BE2C (cell line): ENCODE measurements around the gene ALG12.

ENCODE experiments used
- DNase-seq: peaks from one replicate; pipeline ENCODE4 v3.0.0-alpha.2; 2020
- H3K27me3 ChIP-seq: fragments of 250-450 bp; sonication (Bioruptor Pico); 2 replicates; pipeline ENCODE4 v1.5.1; 2020; ENCODE audit warnings: mild to moderate bottlenecking
- H3K36me3 ChIP-seq: fragments of 250-450 bp; sonication (Bioruptor Pico); 2 replicates; pipeline ENCODE4 v1.5.1; 2020; ENCODE audit warnings: mild to moderate bottlenecking
- H3K4me1 ChIP-seq: fragments of 250-450 bp; sonication (Bioruptor Pico); 2 replicates; pipeline ENCODE4 v1.5.1; 2020
- H3K4me3 ChIP-seq: 2 replicates; pipeline ENCODE4 v1.5.1; 2011; ENCODE audit warnings: low read depth, low read length
- H3K9me3 ChIP-seq: fragments of 250-450 bp; sonication (Bioruptor Pico); 2 replicates; pipeline ENCODE4 v1.5.1; 2020
- TF ChIP-seq, protein P1 (sequence below): IDR thresholded peaks from 2 replicates; pipeline ENCODE4 v1.5.1; 2012; ENCODE audit warnings: mild to moderate bottlenecking, low read depth, low read length

Gene ALG12

DNA sequence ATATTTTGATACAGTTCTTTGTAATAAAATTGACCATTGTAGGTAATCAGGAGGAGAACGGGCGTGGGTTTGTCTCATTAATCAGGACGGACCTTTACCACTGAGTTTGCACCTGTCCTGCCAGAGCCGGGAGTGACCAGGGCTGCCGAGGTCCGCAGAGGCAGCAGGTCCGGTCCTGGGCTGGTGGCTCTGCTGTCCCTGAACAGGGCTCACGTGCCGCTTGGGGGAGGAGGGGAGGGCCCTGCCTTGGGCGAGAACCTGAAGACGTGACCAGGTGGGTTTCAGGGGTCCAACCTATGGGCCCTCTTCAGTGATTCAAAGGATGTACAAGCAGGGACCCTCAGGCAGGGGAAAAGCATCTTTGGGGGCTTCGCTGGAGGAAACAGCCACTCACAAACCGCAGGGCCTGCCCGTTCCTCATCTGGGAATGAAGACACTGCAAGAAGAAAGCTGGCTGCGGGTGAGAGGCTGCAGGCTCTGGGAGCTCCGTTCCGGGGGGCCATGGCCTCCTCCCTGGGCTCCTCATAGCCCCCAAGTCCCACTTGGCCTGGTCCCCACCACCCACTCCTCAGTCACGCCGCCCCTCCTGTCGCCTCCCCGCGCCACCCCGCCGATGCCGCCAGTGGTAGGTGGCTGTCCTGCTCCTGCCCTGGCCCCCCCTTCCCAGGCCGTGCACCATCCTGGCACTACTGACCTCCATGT, 9.4 kb upstream of the ALG12 start:
- peaks cover 2% of the 10 kb centered on the region; the same call in 1 of the 2 replicates for H3K27me3 ChIP-seq
- TF ChIP-seq, protein P1, sequence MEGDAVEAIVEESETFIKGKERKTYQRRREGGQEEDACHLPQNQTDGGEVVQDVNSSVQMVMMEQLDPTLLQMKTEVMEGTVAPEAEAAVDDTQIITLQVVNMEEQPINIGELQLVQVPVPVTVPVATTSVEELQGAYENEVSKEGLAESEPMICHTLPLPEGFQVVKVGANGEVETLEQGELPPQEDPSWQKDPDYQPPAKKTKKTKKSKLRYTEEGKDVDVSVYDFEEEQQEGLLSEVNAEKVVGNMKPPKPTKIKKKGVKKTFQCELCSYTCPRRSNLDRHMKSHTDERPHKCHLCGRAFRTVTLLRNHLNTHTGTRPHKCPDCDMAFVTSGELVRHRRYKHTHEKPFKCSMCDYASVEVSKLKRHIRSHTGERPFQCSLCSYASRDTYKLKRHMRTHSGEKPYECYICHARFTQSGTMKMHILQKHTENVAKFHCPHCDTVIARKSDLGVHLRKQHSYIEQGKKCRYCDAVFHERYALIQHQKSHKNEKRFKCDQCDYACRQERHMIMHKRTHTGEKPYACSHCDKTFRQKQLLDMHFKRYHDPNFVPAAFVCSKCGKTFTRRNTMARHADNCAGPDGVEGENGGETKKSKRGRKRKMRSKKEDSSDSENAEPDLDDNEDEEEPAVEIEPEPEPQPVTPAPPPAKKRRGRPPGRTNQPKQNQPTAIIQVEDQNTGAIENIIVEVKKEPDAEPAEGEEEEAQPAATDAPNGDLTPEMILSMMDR: no peak
- no peaks in the 10 kb centered on the region for H3K4me1 ChIP-seq

DNA sequence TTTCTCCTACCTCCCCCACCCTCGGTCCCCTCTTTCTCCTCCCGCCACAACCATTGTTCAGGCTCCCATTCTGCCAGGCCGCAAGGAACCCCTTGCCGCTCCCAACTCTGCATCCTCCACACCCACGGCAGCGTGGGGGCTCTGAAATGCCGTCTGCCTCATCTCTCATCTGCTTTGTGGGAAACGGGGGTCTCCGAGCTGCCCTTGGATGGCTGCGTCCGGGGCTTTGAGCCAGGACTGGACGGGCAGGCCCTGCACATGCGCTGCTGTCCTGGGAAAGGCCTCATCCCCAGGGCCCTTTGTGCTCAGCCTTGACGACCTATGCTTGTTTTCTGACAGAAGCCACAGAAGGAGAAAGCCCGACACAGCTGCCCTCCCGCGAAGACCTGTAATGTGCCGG, 8.7 kb upstream of the ALG12 start:
- DNase-seq: no peak
- Histone ChIP-seq H3K4me3 (no peak overlapping the region), H3K27me3 (peaks cover 2% of the 10 kb centered on the region; the same call in 1 of the 2 replicates), H3K4me1 (no peaks in the 10 kb centered on the region), H3K9me3 (no peaks in the 10 kb centered on the region), H3K36me3 (no peaks in the 10 kb centered on the region)
- TF ChIP-seq, protein P1: no peak

More for the DNA sequence above, 9.4 kb upstream of the ALG12 start:
- DNase-seq: no peak
- no peaks in the 10 kb centered on the region for H3K9me3 ChIP-seq
- no peaks in the 10 kb centered on the region for H3K36me3 ChIP-seq
- no peak overlapping the region for H3K4me3 ChIP-seq

DNA sequence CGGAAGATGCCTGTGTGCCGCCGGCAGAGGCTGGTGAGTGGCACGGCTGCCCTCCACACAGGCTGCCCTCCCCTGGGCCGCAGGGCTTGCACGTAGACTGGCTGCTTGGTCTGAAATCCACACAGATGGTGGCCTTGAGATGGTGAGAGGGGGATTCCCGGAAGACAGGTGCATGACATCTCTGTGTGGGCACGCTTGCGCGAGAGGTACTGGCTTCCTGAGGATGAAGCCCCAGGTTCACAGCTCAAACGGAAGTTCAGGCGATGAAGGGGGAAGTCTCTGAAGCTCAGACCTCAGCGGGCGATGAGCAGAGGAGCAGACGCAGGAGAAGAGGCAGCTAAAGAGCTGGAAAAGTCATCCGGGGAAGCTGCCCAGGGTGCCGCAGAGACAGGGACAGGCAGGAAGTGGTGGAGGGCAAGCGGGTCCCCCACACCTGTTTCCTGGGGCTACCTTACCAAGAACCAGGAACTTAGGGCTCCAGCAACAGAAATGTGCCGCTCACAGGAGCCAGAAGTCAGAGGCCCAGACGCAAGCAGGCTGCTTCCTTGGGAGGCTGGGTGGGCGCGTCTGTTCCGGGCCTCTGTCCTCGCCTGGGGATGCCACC, 7.4 kb upstream of the ALG12 start:
- H3K4me1 ChIP-seq: no peaks in the 10 kb centered on the region
- DNase-seq: no peak
- no peaks in the 10 kb centered on the region for H3K9me3 ChIP-seq
- peaks cover 2% of the 10 kb centered on the region; the same call in 1 of the 2 replicates for H3K27me3 ChIP-seq
- TF ChIP-seq, protein P1: no peak
- no peak overlapping the region for H3K4me3 ChIP-seq
- no peaks in the 10 kb centered on the region for H3K36me3 ChIP-seq

DNA sequence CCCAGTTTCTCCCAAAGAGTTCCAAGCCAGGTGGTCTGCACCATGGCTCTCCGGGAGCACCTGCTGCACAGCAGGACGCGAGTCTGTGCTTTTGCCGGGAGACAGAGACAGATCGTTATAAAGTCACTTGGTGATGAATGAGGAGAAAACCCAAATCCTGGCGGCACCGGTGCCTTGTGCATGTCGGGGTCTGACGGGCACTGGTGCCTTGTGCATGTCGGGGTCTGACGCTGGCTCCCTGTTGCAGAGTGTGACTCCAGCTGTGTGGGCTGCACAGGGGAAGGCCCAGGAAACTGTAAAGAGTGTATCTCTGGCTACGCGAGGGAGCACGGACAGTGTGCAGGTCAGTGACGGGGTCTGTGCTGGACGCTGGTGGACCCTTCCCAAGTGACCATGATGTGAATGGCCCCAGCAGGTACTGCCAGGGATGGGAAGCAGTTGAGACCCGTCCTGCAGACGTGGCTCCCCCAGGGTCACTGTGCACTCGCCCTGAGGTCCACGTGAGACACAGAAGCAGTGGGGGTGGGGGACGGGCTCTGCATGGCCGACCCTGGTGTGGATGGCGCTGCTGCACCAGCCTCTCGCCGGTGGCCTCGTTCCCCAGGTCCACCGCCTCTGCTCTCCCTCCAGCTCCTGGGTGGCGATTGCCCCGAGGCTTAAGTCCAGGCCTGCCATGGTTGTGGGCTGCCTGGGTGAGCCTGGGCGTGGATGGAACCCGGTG, 6.0 kb upstream of the ALG12 start:
- Histone ChIP-seq H3K27me3 (peaks cover 2% of the 10 kb centered on the region; the same call in 1 of the 2 replicates), H3K4me3 (no peak overlapping the region), H3K36me3 (no peaks in the 10 kb centered on the region), H3K9me3 (no peaks in the 10 kb centered on the region), H3K4me1 (no peaks in the 10 kb centered on the region)
- TF ChIP-seq, protein P1: no peak
- no peak for DNase-seq

DNA sequence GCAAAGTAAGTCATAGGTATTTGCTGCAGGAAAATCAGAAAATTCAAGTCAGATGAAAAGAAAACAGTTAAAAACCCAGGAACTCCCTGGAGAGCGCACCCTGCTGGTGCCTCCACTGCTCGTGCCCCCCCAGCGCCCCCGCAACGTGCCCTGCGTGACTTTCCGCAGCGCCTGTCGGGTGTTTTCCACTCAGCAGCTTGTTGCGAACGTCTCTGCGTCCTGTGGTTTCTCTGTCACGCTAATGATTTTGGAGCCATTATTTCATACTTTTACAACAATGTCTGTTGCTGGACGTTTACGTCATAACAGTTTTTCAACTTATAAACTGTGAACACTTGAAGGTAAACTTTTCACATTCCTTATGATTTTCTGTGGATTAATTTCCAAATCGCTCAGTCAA, 5.2 kb upstream of the ALG12 start:
- H3K4me3 ChIP-seq: no peak overlapping the region
- peak; percentile 15 for DNase-seq

More for the DNA sequence above, 5.2 kb upstream of the ALG12 start:
- H3K36me3 ChIP-seq: no peaks in the 10 kb centered on the region
- no peaks in the 10 kb centered on the region for H3K4me1 ChIP-seq
- no peaks in the 10 kb centered on the region for H3K27me3 ChIP-seq
- no peaks in the 10 kb centered on the region for H3K9me3 ChIP-seq
- TF ChIP-seq, protein P1: peak; percentile 29
